ENCODE data around the gene PPID. TPM values are rescaled to one million over a fixed set of nuclear protein-coding genes. Genes with fewer than 3 reads are reported as not detected.

Gene PPID
- total RNA-seq, 1 donor from 2014 or later: 27.8 TPM

DNA sequence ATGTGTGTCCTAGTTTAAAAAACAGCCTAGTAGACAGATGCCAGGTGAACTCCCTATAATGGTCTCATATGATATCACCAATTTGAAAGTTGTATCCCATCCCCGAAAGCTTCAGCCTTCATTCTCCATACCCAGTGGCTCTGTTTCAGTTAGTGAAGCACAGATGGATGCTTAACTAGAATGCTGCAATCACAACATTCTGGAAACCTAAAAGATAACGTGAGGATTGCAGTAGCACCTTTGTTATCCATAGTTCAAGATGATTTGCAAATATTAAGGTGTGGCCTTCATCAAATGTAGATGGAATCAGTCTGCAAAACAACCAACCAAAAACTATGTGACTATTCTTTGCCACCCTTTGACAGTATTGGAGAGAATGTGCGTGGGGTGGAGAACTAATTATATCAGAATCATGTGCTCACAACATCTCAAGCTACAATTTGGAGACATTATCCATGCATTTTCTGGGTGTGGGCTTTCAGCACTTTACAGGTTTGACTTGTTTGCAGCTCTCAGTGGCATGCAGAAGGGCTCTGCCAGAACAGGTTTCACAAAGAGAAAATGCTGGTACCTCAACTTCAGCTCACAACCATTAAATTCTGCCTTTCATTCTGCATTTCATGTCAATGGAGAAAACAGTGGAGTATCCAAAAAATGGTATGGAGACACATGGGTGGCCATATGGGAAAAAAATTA, 18.3 kb upstream of the PPID start:
- no peak for TF ChIP-seq EZH2 (IDR thresholded peaks at IDR 0.05; ENCODE audit: insufficient read depth, low read length)
- TF ChIP-seq, protein P1, sequence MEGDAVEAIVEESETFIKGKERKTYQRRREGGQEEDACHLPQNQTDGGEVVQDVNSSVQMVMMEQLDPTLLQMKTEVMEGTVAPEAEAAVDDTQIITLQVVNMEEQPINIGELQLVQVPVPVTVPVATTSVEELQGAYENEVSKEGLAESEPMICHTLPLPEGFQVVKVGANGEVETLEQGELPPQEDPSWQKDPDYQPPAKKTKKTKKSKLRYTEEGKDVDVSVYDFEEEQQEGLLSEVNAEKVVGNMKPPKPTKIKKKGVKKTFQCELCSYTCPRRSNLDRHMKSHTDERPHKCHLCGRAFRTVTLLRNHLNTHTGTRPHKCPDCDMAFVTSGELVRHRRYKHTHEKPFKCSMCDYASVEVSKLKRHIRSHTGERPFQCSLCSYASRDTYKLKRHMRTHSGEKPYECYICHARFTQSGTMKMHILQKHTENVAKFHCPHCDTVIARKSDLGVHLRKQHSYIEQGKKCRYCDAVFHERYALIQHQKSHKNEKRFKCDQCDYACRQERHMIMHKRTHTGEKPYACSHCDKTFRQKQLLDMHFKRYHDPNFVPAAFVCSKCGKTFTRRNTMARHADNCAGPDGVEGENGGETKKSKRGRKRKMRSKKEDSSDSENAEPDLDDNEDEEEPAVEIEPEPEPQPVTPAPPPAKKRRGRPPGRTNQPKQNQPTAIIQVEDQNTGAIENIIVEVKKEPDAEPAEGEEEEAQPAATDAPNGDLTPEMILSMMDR (IDR thresholded peaks at IDR 0.05; ENCODE audit: insufficient read depth, low read depth, low read length): no peak
- Histone ChIP-seq H3K27ac (ENCODE audit: low read depth, low read length) (no peak overlapping the region), H3K9me3 (ENCODE audit: insufficient read depth, low read depth, low read length) (no peaks in the 10 kb centered on the region), H2AFZ (ENCODE audit: low read depth, low read length) (no peak overlapping the region), H3K36me3 (ENCODE audit: insufficient read depth, low read length) (no peaks in the 10 kb centered on the region), H3K27me3 (ENCODE audit: insufficient read depth, low read length) (no peaks in the 10 kb centered on the region), H3K4me3 (ENCODE audit: insufficient read depth, low read depth, low read length) (no peak overlapping the region), H3K4me1 (ENCODE audit: insufficient read depth, low read length) (no peaks in the 10 kb centered on the region), H3K9ac (ENCODE audit: low read length) (no peak overlapping the region), H3K4me2 (ENCODE audit: low read length) (no peak overlapping the region), H3K79me2 (ENCODE audit: insufficient read depth, low read length) (no peaks in the 10 kb centered on the region), H4K20me1 (ENCODE audit: insufficient read depth, low read length) (no peaks in the 10 kb centered on the region)
- H3K4me1 Mint-ChIP-seq (ENCODE audit: low read depth, unreplicated experiment): no peaks in the 10 kb centered on the region
- DNase-seq (ENCODE audit: low read depth) (no peak), FAIRE-seq (no peak)
- no peaks in the 10 kb centered on the region for H3K9me3 Mint-ChIP-seq (ENCODE audit: unreplicated experiment)
- H3K27ac Mint-ChIP-seq (ENCODE audit: unreplicated experiment): no peak overlapping the region
- no peaks in the 10 kb centered on the region for H3K36me3 Mint-ChIP-seq (ENCODE audit: low read depth, unreplicated experiment)
- no peak overlapping the region for H3K4me3 Mint-ChIP-seq (ENCODE audit: unreplicated experiment)
- no peaks in the 10 kb centered on the region for H3K27me3 Mint-ChIP-seq (ENCODE audit: low read depth, unreplicated experiment)

DNA sequence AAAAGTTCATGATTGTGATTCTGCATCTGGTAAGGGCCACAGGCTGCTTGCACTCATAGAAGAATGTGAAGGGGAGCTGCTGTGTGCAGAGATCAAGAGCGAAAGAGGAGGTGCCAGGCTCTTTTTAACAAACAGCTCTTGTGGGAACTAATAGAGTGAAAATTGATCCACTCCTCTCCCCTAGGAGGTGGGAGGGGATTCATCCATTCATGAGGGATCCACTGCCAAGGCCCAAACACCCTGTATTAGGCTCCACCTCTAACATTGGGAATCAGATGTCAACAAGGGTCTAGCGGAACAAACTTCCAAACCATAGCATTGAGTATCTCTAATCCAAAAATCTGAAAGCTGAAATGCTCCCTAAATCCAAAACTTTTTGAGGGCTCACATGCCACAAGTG, 16.4 kb upstream of the PPID start:
- Mint-ChIP-seq H3K4me3 (ENCODE audit: unreplicated experiment) (no peak overlapping the region), H3K9me3 (ENCODE audit: unreplicated experiment) (no peaks in the 10 kb centered on the region), H3K36me3 (ENCODE audit: low read depth, unreplicated experiment) (no peaks in the 10 kb centered on the region), H3K27me3 (ENCODE audit: low read depth, unreplicated experiment) (no peaks in the 10 kb centered on the region), H3K27ac (ENCODE audit: unreplicated experiment) (no peak overlapping the region), H3K4me1 (ENCODE audit: low read depth, unreplicated experiment) (no peaks in the 10 kb centered on the region)
- no peak for TF ChIP-seq EZH2 (IDR thresholded peaks at IDR 0.05; ENCODE audit: insufficient read depth, low read length)
- TF ChIP-seq, protein P1 (IDR thresholded peaks at IDR 0.05; ENCODE audit: insufficient read depth, low read depth, low read length): no peak
- H2AFZ ChIP-seq (ENCODE audit: low read depth, low read length): no peak overlapping the region
- no peak overlapping the region for H3K4me2 ChIP-seq (ENCODE audit: low read length)
- H3K27ac ChIP-seq (ENCODE audit: low read depth, low read length): no peak overlapping the region
- H4K20me1 ChIP-seq (ENCODE audit: insufficient read depth, low read length): no peaks in the 10 kb centered on the region
- no peaks in the 10 kb centered on the region for H3K36me3 ChIP-seq (ENCODE audit: insufficient read depth, low read length)
- no peak overlapping the region for H3K9ac ChIP-seq (ENCODE audit: low read length)
- no peak overlapping the region for H3K4me3 ChIP-seq (ENCODE audit: insufficient read depth, low read depth, low read length)
- H3K27me3 ChIP-seq (ENCODE audit: insufficient read depth, low read length): no peaks in the 10 kb centered on the region
- no peak for FAIRE-seq
- H3K79me2 ChIP-seq (ENCODE audit: insufficient read depth, low read length): no peaks in the 10 kb centered on the region
- H3K4me1 ChIP-seq (ENCODE audit: insufficient read depth, low read length): no peaks in the 10 kb centered on the region
- DNase-seq (ENCODE audit: low read depth): no peak
- no peaks in the 10 kb centered on the region for H3K9me3 ChIP-seq (ENCODE audit: insufficient read depth, low read depth, low read length)

DNA sequence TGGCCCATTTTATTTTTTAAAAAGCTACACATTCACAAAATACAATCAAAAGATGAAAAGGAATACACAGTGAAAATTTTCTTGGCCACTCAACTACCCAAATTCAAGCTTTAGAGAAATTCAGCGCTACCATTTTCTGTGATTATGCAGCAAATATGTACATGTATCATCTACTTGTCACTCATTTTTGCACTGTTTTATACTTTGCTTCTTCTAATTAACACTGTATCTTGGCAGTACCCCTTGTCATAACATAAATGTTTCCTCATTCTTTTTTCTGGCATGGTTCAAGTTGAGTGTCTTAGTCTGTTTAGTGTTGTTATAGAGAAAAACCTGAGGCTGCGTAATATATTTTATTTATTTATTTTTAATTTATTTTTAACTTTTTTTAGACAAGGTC, 15.7 kb upstream of the PPID start:
- Histone ChIP-seq H3K4me3 (ENCODE audit: insufficient read depth, low read depth, low read length) (no peak overlapping the region), H3K9ac (ENCODE audit: low read length) (no peak overlapping the region), H3K36me3 (ENCODE audit: insufficient read depth, low read length) (no peaks in the 10 kb centered on the region), H3K4me2 (ENCODE audit: low read length) (no peak overlapping the region), H3K27ac (ENCODE audit: low read depth, low read length) (no peak overlapping the region), H3K9me3 (ENCODE audit: insufficient read depth, low read depth, low read length) (no peaks in the 10 kb centered on the region), H4K20me1 (ENCODE audit: insufficient read depth, low read length) (no peaks in the 10 kb centered on the region), H3K27me3 (ENCODE audit: insufficient read depth, low read length) (no peaks in the 10 kb centered on the region), H2AFZ (ENCODE audit: low read depth, low read length) (no peak overlapping the region), H3K79me2 (ENCODE audit: insufficient read depth, low read length) (no peaks in the 10 kb centered on the region), H3K4me1 (ENCODE audit: insufficient read depth, low read length) (no peaks in the 10 kb centered on the region)
- H3K4me3 Mint-ChIP-seq (ENCODE audit: unreplicated experiment): no peak overlapping the region
- H3K9me3 Mint-ChIP-seq (ENCODE audit: unreplicated experiment): no peaks in the 10 kb centered on the region
- H3K36me3 Mint-ChIP-seq (ENCODE audit: low read depth, unreplicated experiment): no peaks in the 10 kb centered on the region
- H3K4me1 Mint-ChIP-seq (ENCODE audit: low read depth, unreplicated experiment): no peaks in the 10 kb centered on the region
- DNase-seq (ENCODE audit: low read depth): no peak
- FAIRE-seq: no peak
- no peak for TF ChIP-seq EZH2 (IDR thresholded peaks at IDR 0.05; ENCODE audit: insufficient read depth, low read length)
- TF ChIP-seq, protein P1 (IDR thresholded peaks at IDR 0.05; ENCODE audit: insufficient read depth, low read depth, low read length): no peak
- no peaks in the 10 kb centered on the region for H3K27me3 Mint-ChIP-seq (ENCODE audit: low read depth, unreplicated experiment)
- no peak overlapping the region for H3K27ac Mint-ChIP-seq (ENCODE audit: unreplicated experiment)

All from astrocyte (in vitro differentiated cells and primary cell).